PC-3 (cell line): ENCODE results near the gene MTMR4.

ENCODE experiments used
- EZH2 ChIP-seq: fragments of 300-600 bp; sonication (generic); IDR thresholded peaks from one replicate; pipeline ENCODE4 v1.6.1; 2017; ENCODE audit warnings: antibody characterized with exemption, mild to moderate bottlenecking, low read length; ENCODE audit not compliant: unreplicated experiment
- TF ChIP-seq, protein P1 (sequence below): fragments of 300-600 bp; sonication (generic); conservative IDR thresholded peaks from 2 replicates; pipeline ENCODE4 v1.5.1; 2017; ENCODE audit warnings: antibody characterized with exemption, low read depth, mild to moderate bottlenecking, low read length

DNA sequence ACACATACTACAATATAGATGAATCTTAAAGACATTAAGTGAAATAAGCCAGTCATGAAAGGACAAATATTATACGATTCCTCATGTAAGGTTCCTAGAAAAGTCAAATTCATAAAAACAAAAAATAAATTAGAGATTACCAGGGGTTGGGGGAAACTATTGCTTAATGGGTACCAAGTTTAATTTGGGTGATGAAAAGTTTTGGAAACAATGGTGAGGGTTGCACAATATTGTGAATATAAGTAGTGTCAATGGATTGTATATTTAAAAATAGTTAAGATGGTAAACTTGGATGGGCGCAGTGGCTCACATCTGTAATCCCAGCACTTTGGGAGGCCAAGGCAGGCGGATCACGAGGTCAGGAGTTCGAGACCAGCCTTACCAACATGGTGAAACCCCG lies 44.1 kb downstream of the MTMR4 start:
- TF ChIP-seq, protein P1, sequence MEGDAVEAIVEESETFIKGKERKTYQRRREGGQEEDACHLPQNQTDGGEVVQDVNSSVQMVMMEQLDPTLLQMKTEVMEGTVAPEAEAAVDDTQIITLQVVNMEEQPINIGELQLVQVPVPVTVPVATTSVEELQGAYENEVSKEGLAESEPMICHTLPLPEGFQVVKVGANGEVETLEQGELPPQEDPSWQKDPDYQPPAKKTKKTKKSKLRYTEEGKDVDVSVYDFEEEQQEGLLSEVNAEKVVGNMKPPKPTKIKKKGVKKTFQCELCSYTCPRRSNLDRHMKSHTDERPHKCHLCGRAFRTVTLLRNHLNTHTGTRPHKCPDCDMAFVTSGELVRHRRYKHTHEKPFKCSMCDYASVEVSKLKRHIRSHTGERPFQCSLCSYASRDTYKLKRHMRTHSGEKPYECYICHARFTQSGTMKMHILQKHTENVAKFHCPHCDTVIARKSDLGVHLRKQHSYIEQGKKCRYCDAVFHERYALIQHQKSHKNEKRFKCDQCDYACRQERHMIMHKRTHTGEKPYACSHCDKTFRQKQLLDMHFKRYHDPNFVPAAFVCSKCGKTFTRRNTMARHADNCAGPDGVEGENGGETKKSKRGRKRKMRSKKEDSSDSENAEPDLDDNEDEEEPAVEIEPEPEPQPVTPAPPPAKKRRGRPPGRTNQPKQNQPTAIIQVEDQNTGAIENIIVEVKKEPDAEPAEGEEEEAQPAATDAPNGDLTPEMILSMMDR = no peak
- TF ChIP-seq EZH2 = no peak
